Spleen (tissue), 7 donors: ENCODE data around the gene ANTXR2.

Experiments used
- CTCF ChIP-seq, 11 experiments: fragments of 200-600 bp in 7 of 11; fragments of 450-650 bp in 4 of 11; sonication (generic) in 4 of 11; IDR thresholded peaks in 8 of 11; conservative IDR thresholded peaks in 3 of 11; 1 replicate in 7 of 11; 2 replicates in 4 of 11; pipeline versions ENCODE4 v1.4.0 to v1.8.0; 2016 to 2021; ENCODE audit warnings: antibody characterized with exemption in 11 of 11, inconsistent platforms in 4 of 11, mild to moderate bottlenecking in 1 of 11
- POLR2A ChIP-seq, 3 donors: fragments of 450-650 bp; IDR thresholded peaks; one replicate each; pipeline ENCODE4 v1.5.1; 2017; ENCODE audit warnings: antibody characterized with exemption in 3 of 3, mild to moderate bottlenecking in 1 of 3
- POLR2AphosphoS5 ChIP-seq, 3 donors: sonication (generic); formaldehyde crosslinking; IDR thresholded peaks; one replicate each; pipeline ENCODE4 v1.5.1; 2017; ENCODE audit warnings: antibody characterized with exemption in 3 of 3
- donor health status: DM: no; HTN: no; CAD: no; lungs with moderate emphysema.
- donor health status: DM: no; HTN: no; CAD: no.
- donor health status: DM: no; HTN: no; CAD: no.

GRCh38 chr4:80079255-80079923 lies 6.4 kb upstream of the ANTXR2 start:
- TF ChIP-seq CTCF (IDR thresholded peaks at IDR 0.05 in 8 of 11, conservative IDR thresholded peaks at IDR 0.05 in 3 of 11) (no peak), POLR2AphosphoS5 (IDR thresholded peaks at IDR 0.05) (no peak), POLR2A (IDR thresholded peaks at IDR 0.05) (no peak)
